Heart left ventricle (tissue), 13 donors: Measurements from ENCODE around the gene AIRE.

ENCODE experiments used
- POLR2A ChIP-seq, 2 donors: fragments of 450-650 bp; IDR thresholded peaks; one replicate each; pipeline ENCODE4 v1.6.1; 2017; ENCODE audit warnings: antibody characterized with exemption in 2 of 2, mild to moderate bottlenecking in 2 of 2, moderate library complexity in 2 of 2
- TF ChIP-seq, protein P1 (sequence below), 12 donors: fragments of 200-600 bp; sonication (generic) in 4 of 12; IDR thresholded peaks; one replicate each; pipeline versions ENCODE4 v1.5.0 to v1.8.0; 2018 to 2022; ENCODE audit warnings: antibody characterized with exemption in 12 of 12, mild to moderate bottlenecking in 5 of 12
- donor health status: ischemic (EF 13 %, LVEDD 7.1; RV severe dilation, severe dysfunction).
- donor health status: DM: no; HTN: yes; CAD: no.
- donor health status: DM: no; HTN: no; CAD: no.
- donor health status: ischemic (EF 25% LVEDD 6.9; RV normal size, moderate dysfunction).
- donor health status: ischemic (EF 25% LVEDD 5.7; RV mildly dilated, moderate dysfunction).
- donor health status: ischemic (EF 35%, LVEDD 5.7; RV mildly dilated, moderate dysfunction).
- donor health status: nonischemic (EF 11% LVEDD 7.7; RV severe dilation, severe dysfunction).
- donor health status: DM: yes; HTN: yes; CAD: no.
- donor health status: PGD.
- donor health status: ischemic (EF 29% LVEDD 5.4; RV normal size, mild dysfunction).
- donor health status: nonischemic (EF 23%, LVEDD 6.1; RV moderate dilation, normal function).

DNA sequence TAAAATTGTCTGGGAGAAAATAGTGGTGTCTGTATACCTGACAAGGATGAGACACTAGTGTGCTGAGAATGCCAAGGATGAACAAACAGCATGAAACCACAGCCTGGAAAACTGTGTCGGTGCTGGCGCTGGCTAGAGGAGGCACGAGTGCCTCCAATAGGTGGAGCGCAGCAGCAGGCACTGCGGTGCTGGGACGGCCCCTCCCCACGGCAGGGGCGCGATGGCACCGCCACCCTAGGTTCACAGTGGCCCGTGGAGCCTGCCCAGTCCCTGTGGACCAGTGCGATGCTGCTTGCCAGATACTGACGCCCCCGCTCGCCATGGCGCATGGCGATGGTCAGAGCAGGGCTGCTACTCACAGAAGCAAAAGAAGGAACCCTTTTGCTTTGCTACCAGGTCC lies 46.7 kb downstream of the AIRE start:
- no peak for TF ChIP-seq POLR2A (IDR thresholded peaks at IDR 0.05)
- TF ChIP-seq, protein P1, sequence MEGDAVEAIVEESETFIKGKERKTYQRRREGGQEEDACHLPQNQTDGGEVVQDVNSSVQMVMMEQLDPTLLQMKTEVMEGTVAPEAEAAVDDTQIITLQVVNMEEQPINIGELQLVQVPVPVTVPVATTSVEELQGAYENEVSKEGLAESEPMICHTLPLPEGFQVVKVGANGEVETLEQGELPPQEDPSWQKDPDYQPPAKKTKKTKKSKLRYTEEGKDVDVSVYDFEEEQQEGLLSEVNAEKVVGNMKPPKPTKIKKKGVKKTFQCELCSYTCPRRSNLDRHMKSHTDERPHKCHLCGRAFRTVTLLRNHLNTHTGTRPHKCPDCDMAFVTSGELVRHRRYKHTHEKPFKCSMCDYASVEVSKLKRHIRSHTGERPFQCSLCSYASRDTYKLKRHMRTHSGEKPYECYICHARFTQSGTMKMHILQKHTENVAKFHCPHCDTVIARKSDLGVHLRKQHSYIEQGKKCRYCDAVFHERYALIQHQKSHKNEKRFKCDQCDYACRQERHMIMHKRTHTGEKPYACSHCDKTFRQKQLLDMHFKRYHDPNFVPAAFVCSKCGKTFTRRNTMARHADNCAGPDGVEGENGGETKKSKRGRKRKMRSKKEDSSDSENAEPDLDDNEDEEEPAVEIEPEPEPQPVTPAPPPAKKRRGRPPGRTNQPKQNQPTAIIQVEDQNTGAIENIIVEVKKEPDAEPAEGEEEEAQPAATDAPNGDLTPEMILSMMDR (IDR thresholded peaks at IDR 0.05) = no peak
